ENCODE results near the gene PDE11A. TPM values are rescaled to one million over a fixed set of nuclear protein-coding genes. Genes with fewer than 3 reads are reported as not detected.

Gene PDE11A
- total and polyA plus RNA-seq, 2 of the 8 experiments (the other 6 are each of a cell fraction or from before 2014, with no cell fraction given), result 0.19 to 0.23 TPM

DNA sequence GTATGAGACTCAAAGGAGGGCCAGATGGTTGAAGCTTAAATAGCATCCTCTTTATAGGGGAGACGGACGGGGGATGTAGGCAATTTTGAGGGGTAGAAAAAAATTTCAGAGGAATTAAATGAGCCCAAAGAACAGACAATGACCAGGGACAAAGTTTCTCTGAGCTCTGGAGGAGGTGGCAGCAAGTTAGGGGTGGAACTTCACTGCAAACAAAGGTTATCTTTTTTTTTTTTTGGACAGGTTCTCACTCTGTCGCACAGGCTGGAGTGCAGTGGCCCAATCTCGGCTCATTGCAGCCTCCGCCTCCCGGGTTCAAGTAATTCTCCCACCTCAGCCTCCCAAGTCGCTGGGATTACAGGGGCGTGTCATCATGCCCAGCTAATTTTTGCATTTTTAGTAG, 195.6 kb downstream of the PDE11A start (continued):
- TF ChIP-seq, protein P1, sequence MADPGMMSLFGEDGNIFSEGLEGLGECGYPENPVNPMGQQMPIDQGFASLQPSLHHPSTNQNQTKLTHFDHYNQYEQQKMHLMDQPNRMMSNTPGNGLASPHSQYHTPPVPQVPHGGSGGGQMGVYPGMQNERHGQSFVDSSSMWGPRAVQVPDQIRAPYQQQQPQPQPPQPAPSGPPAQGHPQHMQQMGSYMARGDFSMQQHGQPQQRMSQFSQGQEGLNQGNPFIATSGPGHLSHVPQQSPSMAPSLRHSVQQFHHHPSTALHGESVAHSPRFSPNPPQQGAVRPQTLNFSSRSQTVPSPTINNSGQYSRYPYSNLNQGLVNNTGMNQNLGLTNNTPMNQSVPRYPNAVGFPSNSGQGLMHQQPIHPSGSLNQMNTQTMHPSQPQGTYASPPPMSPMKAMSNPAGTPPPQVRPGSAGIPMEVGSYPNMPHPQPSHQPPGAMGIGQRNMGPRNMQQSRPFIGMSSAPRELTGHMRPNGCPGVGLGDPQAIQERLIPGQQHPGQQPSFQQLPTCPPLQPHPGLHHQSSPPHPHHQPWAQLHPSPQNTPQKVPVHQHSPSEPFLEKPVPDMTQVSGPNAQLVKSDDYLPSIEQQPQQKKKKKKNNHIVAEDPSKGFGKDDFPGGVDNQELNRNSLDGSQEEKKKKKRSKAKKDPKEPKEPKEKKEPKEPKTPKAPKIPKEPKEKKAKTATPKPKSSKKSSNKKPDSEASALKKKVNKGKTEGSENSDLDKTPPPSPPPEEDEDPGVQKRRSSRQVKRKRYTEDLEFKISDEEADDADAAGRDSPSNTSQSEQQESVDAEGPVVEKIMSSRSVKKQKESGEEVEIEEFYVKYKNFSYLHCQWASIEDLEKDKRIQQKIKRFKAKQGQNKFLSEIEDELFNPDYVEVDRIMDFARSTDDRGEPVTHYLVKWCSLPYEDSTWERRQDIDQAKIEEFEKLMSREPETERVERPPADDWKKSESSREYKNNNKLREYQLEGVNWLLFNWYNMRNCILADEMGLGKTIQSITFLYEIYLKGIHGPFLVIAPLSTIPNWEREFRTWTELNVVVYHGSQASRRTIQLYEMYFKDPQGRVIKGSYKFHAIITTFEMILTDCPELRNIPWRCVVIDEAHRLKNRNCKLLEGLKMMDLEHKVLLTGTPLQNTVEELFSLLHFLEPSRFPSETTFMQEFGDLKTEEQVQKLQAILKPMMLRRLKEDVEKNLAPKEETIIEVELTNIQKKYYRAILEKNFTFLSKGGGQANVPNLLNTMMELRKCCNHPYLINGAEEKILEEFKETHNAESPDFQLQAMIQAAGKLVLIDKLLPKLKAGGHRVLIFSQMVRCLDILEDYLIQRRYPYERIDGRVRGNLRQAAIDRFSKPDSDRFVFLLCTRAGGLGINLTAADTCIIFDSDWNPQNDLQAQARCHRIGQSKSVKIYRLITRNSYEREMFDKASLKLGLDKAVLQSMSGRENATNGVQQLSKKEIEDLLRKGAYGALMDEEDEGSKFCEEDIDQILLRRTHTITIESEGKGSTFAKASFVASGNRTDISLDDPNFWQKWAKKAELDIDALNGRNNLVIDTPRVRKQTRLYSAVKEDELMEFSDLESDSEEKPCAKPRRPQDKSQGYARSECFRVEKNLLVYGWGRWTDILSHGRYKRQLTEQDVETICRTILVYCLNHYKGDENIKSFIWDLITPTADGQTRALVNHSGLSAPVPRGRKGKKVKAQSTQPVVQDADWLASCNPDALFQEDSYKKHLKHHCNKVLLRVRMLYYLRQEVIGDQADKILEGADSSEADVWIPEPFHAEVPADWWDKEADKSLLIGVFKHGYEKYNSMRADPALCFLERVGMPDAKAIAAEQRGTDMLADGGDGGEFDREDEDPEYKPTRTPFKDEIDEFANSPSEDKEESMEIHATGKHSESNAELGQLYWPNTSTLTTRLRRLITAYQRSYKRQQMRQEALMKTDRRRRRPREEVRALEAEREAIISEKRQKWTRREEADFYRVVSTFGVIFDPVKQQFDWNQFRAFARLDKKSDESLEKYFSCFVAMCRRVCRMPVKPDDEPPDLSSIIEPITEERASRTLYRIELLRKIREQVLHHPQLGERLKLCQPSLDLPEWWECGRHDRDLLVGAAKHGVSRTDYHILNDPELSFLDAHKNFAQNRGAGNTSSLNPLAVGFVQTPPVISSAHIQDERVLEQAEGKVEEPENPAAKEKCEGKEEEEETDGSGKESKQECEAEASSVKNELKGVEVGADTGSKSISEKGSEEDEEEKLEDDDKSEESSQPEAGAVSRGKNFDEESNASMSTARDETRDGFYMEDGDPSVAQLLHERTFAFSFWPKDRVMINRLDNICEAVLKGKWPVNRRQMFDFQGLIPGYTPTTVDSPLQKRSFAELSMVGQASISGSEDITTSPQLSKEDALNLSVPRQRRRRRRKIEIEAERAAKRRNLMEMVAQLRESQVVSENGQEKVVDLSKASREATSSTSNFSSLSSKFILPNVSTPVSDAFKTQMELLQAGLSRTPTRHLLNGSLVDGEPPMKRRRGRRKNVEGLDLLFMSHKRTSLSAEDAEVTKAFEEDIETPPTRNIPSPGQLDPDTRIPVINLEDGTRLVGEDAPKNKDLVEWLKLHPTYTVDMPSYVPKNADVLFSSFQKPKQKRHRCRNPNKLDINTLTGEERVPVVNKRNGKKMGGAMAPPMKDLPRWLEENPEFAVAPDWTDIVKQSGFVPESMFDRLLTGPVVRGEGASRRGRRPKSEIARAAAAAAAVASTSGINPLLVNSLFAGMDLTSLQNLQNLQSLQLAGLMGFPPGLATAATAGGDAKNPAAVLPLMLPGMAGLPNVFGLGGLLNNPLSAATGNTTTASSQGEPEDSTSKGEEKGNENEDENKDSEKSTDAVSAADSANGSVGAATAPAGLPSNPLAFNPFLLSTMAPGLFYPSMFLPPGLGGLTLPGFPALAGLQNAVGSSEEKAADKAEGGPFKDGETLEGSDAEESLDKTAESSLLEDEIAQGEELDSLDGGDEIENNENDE (IDR thresholded peaks at IDR 0.05; ENCODE audit: insufficient replicate concordance, low read length), result no peak
- TF ChIP-seq RFX5 (IDR thresholded peaks at IDR 0.05; ENCODE audit: borderline replicate concordance, low read depth, low read length) (no peak), GTF2F1 (IDR thresholded peaks at IDR 0.05; ENCODE audit: borderline replicate concordance, low read depth, low read length) (no peak)

All from H1 (cell line).